HG02678 (cell line): ENCODE measurements around the gene PALB2.
"Not testable (repeated sequence)": the region's sequence is repeated elsewhere in the genome, so short reads cannot be mapped to it uniquely, and the experiment has no call there.

Source experiments
- ATAC-seq: cut with Tn5 transposase; IDR thresholded peaks from one replicate; pipeline ENCODE4 v1.9.1; 2021; ENCODE audit warnings: mild to moderate bottlenecking, moderate library complexity; ENCODE audit not compliant: unreplicated experiment

Gene PALB2

DNA sequence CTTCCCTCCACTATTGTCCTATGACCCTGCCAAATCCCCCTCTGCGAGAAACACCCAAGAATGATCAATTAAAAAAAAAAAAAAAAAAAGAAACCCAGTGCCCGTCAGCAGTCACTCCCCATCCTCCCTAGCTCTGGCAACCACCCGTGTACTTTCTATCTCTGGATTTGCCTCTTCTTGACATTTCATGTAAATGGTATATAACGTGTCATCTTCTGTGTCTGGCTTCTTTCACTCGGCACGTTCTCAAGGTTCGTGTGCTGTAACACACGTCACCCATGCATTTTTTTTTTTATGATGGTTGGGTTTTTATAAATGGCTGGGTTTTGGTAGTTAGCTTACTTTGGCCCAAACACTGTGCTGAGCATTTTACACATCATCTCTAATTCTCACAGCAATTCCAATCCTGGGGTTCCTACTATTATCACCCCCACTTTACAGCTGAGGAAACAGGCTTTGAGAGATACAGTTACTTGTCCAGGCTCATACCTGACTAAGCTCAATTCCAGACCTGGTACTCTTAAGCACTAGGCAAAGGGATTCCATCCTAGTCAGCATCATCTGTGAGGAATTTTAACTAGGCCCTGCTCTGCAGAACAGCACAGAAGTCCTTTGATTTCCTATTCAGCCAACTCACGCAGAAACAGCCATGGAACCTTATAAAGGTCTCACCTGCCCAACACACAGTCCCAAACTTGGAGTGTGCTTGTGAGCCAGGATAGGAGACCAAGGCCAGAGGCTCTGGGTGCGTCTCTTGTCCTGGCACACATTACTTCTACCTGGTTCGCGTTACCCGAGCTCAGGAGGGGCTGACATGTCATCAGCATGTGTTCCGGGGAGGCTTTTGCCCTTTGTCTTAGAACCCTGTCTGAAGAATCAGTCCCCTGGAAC, 56.7 kb downstream of the PALB2 start:
- ATAC-seq, result no peak

DNA sequence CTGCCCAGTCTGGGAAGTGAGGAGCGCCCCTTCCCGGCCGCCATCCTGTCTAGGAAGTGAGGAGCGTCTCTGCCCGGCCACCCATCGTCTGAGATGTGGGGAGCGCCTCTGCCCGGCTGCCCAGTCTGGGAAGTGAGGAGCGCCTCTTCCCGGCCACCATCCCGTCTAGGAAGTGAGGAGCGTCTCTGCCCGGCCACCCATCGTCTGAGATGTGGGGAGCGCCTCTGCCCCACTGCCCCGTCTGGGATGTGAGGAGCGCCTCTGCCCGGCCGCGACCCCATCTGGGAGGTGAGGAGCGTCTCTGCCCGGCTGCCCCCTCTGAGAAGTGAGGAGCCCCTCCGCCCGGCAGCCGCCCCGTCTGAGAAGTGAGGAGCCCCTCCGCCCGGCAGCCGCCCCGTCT, 57.8 kb downstream of the PALB2 start:
- ATAC-seq, result not testable (repeated sequence)

DNA sequence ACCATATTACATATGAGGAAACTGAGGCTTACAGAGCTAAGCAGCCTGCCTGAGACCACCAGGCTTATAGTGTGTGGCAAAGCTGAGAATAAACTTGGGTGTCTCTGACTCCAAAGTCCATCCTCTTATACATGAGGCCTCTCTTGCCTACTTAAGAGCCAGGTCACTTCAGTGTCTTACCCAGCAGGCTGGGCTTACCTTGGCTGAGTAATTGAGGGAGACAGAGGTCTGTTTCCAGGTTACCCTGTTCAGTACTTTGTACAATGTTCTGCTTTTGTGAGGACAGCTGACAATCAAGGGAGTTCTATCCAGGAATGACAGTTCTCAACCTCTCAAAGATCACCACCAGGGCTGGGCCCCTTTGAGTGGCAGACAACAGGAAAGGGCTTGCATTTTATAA, 59.3 kb downstream of the PALB2 start:
- no peak for ATAC-seq

DNA sequence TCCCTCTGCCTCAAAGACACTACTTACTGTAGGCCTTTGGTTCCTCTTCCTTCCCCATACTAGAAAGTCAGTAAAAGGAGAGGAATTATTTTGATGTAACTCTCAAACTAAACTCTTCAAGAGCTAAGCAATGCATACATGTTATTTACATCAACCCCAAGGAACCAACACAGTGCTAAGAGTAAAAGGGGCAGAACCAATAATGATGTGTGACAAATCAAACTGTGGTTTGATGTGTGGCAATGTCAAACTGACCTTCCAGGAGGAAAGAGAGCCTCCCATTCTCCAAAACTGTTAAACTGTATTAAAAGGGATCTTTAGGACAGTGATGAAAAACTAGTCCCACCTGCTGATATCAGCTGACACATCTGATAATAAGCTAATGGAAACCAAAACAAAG, 60.7 kb downstream of the PALB2 start:
- no peak for ATAC-seq

DNA sequence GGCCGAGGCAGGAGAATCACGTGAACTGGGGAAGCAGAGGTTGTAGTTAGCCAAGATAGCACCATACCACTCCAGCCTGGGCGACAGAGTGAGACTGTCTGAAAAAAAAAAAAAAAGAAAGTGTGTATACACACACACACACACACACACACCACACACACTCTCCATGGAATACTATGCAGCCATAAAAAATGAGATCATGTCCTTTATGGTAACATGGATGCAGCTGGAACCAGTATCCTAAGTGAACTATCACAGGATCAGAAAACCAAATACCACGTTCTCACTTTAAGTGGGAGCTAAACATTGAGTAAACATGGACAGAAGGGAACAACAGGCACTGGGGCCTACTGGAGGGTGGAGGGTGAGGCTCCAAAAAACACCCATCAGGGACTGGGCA, 61.7 kb downstream of the PALB2 start:
- no peak for ATAC-seq

DNA sequence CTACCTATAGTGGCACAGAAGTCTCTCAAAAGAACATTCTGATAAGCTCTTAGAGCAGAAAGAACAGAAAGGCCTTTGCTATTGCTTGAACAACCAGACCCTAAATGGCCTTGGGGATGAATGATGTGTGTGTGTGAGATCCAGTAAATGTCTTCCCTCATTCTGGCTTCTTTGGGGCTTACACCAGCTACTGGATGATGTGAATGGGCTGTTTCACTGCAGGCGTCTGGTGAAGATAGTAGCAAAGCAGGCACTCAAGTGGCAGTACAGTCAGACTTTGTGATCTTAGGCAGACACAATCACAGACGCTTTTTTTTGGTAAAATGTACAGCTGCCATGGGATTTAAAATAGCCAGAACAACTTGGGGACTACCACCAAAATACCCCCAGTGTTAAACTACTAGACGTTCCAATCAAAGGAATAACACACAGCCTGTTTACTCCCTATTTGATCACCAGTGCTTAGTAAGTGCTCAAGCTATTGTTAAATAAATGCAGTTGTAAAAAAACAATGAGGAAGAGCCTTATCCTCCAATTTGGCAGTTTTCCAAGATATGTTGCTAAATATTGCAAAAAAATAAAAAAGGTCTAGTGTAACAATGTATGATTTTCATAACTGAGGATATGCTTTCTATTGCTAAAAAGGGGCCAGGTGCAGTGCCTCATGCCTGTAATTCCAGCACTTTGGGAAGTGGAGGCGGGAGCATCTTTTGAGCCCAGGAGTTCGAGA, 62.8 kb downstream of the PALB2 start:
- no peak for ATAC-seq

DNA sequence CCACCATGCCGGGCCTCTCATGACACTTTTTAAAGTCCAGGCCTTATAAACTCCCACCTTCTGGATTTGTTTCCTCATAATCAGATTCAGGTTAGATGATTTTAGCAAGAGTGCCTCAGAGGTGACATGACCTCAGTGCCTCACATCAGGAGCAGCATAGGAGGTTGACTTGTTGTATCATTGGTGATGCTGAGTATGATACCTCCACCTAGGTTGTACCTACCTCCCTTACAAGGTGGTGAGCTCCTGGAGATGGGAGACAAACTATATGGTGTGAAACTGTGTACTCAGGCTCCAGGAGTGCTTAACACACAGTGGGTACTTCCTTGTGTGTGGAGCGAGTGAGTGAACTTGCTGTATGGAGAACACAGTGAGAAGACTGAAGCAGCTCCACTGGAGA, 63.6 kb downstream of the PALB2 start:
- ATAC-seq, result no peak

DNA sequence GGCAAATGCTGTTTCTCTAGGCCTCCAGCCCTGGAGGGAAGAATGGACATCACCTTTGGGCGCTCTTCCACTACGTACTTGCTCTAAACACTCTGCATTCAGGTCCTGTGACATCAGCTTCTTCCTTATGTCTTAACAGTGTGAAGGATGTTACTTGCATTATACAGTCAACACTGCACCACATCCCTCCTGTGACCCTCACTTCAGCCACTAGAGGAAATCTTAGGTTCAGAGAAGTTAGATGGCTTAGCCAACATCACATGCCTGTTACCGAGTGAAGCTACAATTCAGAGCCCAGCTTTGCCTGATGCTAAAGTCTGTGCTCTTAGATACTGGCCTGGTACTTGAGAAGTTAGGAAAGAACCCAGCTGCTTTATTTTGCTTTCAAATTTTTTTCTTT, 65.3 kb downstream of the PALB2 start:
- ATAC-seq, result no peak

DNA sequence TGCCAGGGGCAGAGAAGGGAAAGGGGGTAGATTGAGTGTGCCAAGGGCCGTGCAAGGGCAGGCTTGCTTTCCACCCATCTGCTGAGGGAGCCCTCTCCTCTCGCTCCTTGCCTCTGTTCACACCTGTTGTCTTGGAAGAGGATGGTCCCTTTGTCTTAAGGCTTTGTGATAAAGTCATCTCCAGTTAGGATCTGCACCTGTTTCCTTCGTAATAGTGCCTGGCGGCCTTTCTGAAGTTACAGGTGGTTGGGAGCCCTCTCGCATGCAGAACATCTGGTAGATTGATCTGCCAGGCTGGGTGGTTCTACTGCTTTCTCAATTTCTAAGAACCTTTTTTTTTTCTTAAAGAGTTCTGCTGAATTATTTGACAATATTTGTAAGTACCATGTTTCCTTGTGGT, 67.3 kb downstream of the PALB2 start:
- no peak for ATAC-seq

DNA sequence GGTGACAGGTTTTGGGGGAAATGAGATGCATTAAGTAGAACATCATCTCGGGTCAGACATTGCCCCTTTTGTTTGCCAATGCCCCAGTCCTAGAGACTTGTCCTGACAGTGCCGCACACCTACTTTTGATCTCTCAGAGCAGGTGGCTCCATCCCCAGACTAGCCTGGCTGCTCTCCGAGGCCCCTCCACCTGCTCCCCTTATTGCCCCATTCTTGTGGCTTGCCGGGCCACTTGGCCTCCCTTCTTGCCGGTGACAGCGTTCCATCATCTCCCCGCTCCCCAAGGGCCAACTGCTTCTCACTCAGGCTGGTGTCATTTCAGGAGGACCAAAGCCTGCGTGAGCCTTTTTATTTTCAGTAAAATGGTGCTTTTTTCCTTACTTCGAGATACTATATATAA, 68.7 kb downstream of the PALB2 start:
- no peak for ATAC-seq

DNA sequence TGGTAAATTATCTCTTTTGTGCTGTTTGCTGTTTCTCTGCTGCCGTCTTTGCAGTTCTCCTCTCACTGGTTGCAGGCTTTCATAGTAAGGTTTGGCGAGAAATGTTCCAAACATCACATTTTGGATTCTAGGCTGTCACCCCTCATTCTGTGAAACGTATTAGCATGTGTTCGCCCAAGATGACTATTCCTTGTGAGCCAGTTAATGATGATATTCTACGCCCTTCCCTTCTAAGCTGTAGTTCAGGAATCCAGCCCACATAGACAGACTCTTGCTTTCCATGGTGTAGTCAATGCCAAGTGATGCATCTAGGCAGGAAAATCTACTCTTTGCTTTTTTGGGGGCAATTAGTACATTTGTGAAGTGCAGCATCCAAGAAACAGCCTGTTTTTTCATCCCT, 69.2 kb downstream of the PALB2 start:
- ATAC-seq, result no peak

DNA sequence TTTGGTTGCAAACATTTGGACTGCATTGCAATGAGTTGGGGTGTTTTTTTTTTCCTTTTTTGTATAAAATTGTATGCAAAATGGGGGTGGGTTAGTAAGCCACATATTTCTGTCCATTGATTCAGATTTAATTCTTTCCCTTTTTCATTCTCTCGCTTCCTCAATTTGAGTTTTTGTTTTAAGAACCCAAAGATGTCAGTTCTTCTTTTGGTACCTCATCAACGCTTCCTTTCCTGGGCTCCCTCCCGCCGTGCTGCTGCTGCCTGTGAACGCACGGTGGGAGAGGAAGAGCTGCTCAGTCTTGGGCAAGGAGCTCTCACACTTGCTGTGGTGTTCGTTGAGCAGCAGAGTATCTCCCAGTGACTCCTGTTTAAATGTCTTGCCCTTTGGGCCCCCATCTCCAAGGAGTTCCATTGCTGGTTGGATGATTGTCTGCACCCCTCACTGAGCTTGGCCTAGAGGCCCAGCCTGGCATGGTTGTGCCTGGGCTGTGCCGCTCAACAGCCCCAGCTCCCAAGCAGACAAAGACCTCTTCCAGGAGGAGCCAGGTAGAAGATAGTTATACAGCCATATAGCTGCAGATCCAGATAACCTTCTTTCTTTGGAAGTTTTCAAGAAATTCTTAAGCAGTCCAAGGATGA, 70.0 kb downstream of the PALB2 start:
- ATAC-seq, result no peak

DNA sequence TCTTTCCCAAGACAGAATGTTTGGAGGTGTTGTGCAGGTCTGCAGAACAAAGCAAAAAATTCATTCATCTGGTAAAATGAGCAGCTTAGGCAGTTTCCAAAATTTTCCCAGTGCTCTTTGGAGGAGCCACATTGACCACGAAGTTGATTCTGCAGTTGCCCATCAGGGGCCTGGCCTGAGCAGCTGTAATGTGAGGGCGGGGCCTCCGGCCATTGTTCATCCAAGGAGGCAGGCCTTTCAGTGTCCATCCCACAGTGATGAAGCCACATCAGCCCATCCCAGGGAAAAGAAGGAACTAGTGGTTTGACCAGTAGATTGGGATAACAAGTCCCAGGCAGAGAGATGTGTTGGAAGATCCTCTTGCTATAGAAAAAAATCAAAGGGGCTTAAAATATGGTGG, 73.5 kb downstream of the PALB2 start:
- ATAC-seq, result no peak

DNA sequence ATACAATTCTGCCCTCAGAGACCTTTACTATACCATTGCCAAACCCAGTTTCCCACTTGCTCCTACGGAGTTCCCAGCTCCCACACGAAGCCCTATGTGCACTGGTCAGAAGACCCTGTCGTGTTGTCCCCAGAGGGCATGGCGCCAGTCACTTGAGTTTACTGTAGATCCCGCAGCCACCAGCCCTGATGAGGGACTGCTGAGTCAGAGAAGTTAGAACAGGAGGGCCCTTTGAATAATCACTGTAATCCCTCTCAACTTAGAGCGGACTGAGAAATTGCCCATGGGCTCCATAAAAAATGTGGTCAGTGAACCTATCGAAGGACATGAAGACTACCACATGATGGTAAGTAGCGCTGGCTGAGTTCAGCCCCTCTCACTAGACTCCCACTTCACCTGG, 74.4 kb downstream of the PALB2 start:
- ATAC-seq, result no peak

DNA sequence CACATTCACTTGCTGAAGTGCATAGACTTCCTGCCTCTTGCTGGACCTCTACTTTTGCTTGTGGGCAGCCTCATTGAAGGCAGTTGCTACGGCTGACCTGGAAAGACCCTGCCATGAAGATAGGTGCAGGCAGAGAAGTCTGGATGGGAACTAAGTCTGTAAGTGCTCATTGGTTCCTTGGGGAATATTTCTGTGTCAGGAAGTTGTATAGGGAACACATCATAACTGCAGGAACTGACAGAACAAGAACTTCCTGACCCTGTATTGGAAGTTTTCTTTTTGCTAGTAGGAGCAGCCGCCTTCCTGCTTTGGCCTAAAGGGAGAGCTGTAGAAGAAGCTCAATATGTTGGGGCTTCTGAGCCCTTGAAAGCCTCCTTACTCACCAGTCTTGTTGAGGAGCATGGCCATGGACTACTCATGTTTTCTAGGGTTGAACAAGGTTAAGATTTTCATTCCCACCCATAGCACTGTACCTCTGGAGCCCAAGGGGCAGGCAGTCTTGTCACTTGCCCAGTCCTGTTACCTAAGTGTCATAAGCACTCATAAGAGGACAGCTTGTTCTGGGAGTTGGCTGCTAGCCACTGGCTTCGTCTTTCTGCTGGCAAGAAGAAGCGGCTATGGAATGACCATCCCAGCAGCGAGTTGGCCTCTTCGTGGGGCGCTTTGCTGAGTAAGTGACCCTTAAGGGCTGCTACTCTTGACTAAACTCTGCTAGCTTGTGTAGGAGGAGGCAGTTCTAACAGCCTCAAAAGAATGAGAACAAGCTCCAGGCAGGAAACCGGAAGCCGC, 76.3 kb downstream of the PALB2 start:
- no peak for ATAC-seq

DNA sequence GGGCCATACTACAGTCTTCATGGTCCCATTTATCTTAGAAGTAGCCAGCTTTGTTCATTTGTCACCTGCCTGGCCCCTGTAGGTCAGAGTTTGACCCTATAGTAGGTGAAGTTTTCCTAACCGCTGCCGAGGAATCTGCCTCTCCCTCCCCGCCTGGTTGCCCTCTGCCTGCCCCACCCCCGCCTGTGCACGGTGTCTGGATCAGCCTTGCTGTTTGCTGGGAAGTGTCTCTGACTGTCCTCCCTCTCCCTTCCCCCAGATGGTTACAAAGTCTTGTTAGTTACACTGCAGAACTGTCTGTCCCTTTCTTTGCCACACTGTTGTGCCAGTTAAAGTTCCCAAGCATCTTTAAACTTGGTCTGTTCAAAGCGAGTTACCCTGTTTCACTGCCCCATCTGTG, 77.9 kb downstream of the PALB2 start:
- ATAC-seq, result no peak

DNA sequence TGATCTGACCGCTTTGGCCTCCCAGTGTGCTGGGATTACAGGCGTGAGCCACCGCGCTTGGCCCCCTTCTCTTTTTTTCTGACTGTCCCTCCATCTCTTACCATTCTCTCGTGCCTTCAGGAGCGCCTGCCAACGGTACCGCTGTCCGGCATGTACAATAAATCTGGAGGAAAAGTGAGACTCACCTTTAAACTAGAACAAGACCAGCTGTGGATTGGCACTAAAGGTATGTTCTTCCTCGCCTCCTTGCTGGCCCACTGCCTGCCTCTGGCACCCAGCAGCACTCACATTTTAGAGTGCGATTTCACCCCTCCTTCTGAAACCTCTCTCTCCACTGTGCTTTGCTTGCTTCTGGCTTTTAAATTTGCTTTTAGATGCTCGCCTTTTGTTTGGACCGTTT, 78.6 kb downstream of the PALB2 start:
- no peak for ATAC-seq

DNA sequence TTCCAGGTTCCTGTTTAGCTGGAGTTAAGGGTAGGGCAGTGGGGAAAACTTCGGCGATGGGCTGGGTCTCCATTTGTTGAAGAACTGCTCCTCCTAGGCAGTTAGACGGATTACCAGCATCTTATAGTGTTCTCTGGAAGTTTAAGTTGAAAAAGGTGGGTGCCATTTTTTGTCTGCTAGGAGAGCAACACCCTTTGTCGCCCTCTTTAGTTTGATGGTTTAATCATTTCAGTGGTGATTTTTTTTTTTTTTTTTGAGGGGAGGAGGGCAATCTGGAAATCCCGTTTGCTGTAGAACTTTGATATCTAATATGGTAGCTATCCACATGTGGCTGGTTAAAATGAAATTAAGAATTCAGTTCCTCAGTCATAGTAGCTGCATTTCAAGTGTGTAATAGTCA, 79.5 kb downstream of the PALB2 start:
- ATAC-seq, result no peak

DNA sequence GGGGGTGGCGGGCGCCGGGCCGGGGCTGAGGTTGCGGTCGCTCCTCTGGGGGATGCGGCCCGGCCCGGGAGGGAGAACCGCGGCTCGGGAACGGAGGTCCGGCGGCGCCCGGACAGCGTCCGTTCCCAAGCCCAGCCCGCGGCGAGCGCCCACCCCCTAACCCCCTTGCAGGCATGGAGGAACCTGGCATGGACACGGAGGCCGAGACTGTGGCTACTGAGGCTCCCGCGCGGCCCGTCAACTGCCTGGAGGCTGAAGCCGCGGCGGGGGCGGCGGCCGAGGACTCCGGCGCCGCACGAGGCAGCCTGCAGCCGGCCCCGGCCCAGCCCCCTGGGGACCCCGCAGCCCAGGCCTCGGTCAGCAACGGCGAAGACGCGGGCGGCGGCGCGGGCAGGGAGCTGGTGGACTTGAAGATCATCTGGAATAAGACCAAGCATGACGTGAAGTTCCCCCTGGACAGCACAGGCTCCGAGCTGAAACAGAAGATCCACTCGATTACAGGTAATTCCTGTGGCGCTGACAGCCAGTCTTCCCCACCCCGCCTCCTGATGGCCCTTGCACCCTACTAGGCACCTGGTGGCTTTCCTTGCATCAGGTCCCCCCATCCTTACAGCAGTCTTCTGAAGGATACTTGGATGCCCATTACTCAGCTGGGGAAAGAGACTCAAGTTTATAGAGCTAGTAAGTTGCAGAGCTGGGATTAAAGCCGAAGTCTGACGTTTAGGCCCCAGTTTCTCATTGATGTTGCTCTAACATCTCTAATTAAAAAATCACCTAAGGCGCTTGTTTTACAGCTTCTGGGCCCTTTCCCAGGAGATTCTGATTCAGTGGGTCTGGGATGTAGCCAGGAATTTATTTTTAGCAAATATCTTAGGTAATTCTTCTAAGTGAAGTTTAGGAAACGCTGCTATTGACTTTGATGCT, 83.1 kb downstream of the PALB2 start:
- ATAC-seq, result no peak
